K562 (cell line): ENCODE measurements around the gene CDH3. TPM values are rescaled to one million over a fixed set of nuclear protein-coding genes. Genes with fewer than 3 reads are reported as not detected.

Source experiments
- ARID1B ChIP-seq: fragments of 450-650 bp; IDR thresholded peaks from 2 replicates; pipeline ENCODE4 v1.6.1; 2016; ENCODE audit warnings: antibody characterized with exemption, mild to moderate bottlenecking, inconsistent platforms
- ATF7 ChIP-seq: fragments of 450-650 bp; IDR thresholded peaks from 2 replicates; pipeline ENCODE4 v1.7.1; 2014; ENCODE audit warnings: mild to moderate bottlenecking, moderate library complexity
- BHLHE40 ChIP-seq: IDR thresholded peaks from 2 replicates; pipeline ENCODE4 v1.6.1; 2011; ENCODE audit warnings: low read length, improper control_type of control experiment
- CBFA2T2 ChIP-seq: fragments of 450-650 bp; conservative IDR thresholded peaks from 2 replicates; pipeline ENCODE4 v1.6.1; 2017; ENCODE audit warnings: mild to moderate bottlenecking
- CCNT2 ChIP-seq: IDR thresholded peaks from 2 replicates; pipeline ENCODE4 v1.6.1; 2011; ENCODE audit warnings: borderline replicate concordance, low read depth, mild to moderate bottlenecking, moderate library complexity, mixed read lengths, low read length; ENCODE audit not compliant: insufficient read length; ENCODE audit errors: extremely low read depth
- CREM ChIP-seq: IDR thresholded peaks from 2 replicates; pipeline ENCODE4 v1.6.1; 2014; ENCODE audit warnings: antibody characterized with exemption, low read depth
- DPF2 ChIP-seq: fragments of 450-650 bp; IDR thresholded peaks from 2 replicates; pipeline ENCODE4 v1.6.1; 2016
- E2F6 ChIP-seq, 2 experiments: IDR thresholded peaks; 2 replicates each; pipeline ENCODE4 v1.6.1; 2011; ENCODE audit warnings: borderline replicate concordance in 1 of 2, control low read depth in 1 of 2, low read depth in 1 of 2, low read length in 1 of 2, mild to moderate bottlenecking in 1 of 2, mixed read lengths in 1 of 2, moderate library complexity in 1 of 2; ENCODE audit not compliant: insufficient read depth in 1 of 2, insufficient read length in 1 of 2, poor library complexity in 1 of 2, severe bottlenecking in 1 of 2; ENCODE audit errors: extremely low read depth in 1 of 2
- ELF4 ChIP-seq: fragments of 450-650 bp; formaldehyde crosslinking; IDR thresholded peaks from 2 replicates; pipeline ENCODE4 v1.4.0; 2022; ENCODE audit warnings: missing genetic modification characterization
- ESRRA ChIP-seq: fragments of 450-650 bp; IDR thresholded peaks from 2 replicates; pipeline ENCODE4 v1.6.1; 2014; ENCODE audit warnings: low read depth, mild to moderate bottlenecking, moderate library complexity, borderline replicate concordance
- ETV6 ChIP-seq, 3 experiments: fragments of 150-350 bp in 1 of 3; sonication (generic) in 1 of 3; formaldehyde crosslinking in 1 of 3; IDR thresholded peaks; 2 replicates each; pipeline versions ENCODE4 v1.6.1 to v1.8.0; 2014 to 2022; ENCODE audit warnings: borderline replicate concordance in 2 of 3, low read depth in 2 of 3, antibody characterized with exemption in 1 of 3, low read length in 1 of 3, mild to moderate bottlenecking in 1 of 3, missing genetic modification reagents in 1 of 3
- GATA2 ChIP-seq: sonication (generic); formaldehyde crosslinking; IDR thresholded peaks from 2 replicates; pipeline ENCODE4 v1.4.0; 2020; ENCODE audit warnings: mild to moderate bottlenecking, missing genetic modification reagents
- GATAD2B ChIP-seq: fragments of 450-650 bp; IDR thresholded peaks from 2 replicates; pipeline ENCODE4 v1.6.1; 2017; ENCODE audit warnings: mild to moderate bottlenecking, borderline replicate concordance
- KDM1A ChIP-seq, 2 experiments: fragments of 450-650 bp; IDR thresholded peaks; 2 replicates each; pipeline ENCODE4 v1.6.1; 2016; ENCODE audit warnings: mild to moderate bottlenecking in 2 of 2
- KLF16 ChIP-seq: IDR thresholded peaks from 2 replicates; pipeline ENCODE4 v1.6.1; 2016; ENCODE audit warnings: antibody characterized with exemption
- LEF1 ChIP-seq: fragments of 450-650 bp; IDR thresholded peaks from 2 replicates; pipeline ENCODE4 v1.6.1; 2016; ENCODE audit warnings: mild to moderate bottlenecking
- MYBL2 ChIP-seq, 2 experiments: fragments of 450-650 bp in 1 of 2; sonication (generic) in 1 of 2; formaldehyde crosslinking in 1 of 2; IDR thresholded peaks; 2 replicates each; pipeline versions ENCODE4 v1.6.1 to v1.8.1; 2017 to 2022; ENCODE audit warnings: borderline replicate concordance in 1 of 2, inconsistent platforms in 1 of 2, low read depth in 1 of 2, mild to moderate bottlenecking in 1 of 2, missing genetic modification reagents in 1 of 2, moderate library complexity in 1 of 2
- NFIC ChIP-seq: fragments of 450-650 bp; IDR thresholded peaks from 2 replicates; pipeline ENCODE4 v1.6.1; 2017; ENCODE audit warnings: mild to moderate bottlenecking, inconsistent platforms
- POLR3A ChIP-seq: IDR thresholded peaks from 2 replicates; pipeline ENCODE4 v1.6.1; 2011; ENCODE audit warnings: borderline replicate concordance, mild to moderate bottlenecking, moderate library complexity; ENCODE audit not compliant: insufficient read length, insufficient read depth; ENCODE audit errors: extremely low read depth
- RBFOX2 ChIP-seq: fragments of 200-400 bp; formaldehyde crosslinking; IDR thresholded peaks from 2 replicates; pipeline ENCODE4 v1.6.1; 2017; ENCODE audit warnings: low read depth, mild to moderate bottlenecking, low read length, moderate library complexity
- RFX7 ChIP-seq: fragments of 250-450 bp; sonication (Bioruptor Pico); IDR thresholded peaks from 2 replicates; pipeline ENCODE4 v1.5.1; 2021; ENCODE audit warnings: mild to moderate bottlenecking
- SOX6 ChIP-seq: fragments of 450-650 bp; IDR thresholded peaks from 2 replicates; pipeline ENCODE4 v1.6.1; 2014; ENCODE audit warnings: mild to moderate bottlenecking
- SRF ChIP-seq, 2 experiments: fragments of 250-450, 450-650 bp in 1 of 2; sonication (Bioruptor Pico) in 1 of 2; sonication (generic) in 1 of 2; formaldehyde crosslinking; IDR thresholded peaks; 2 replicates each; pipeline versions ENCODE4 v1.5.0 to v1.5.1; 2020 to 2022; ENCODE audit warnings: mild to moderate bottlenecking in 1 of 2, missing genetic modification reagents in 1 of 2
- TFAP4 ChIP-seq: sonication (generic); formaldehyde crosslinking; IDR thresholded peaks from 2 replicates; pipeline ENCODE4 v1.8.0; 2022; ENCODE audit warnings: missing genetic modification reagents, mild to moderate bottlenecking, moderate library complexity, borderline replicate concordance
- ZBTB7A ChIP-seq: IDR thresholded peaks from 2 replicates; pipeline ENCODE4 v1.6.1; 2011; ENCODE audit warnings: low read depth, mild to moderate bottlenecking, low read length, moderate library complexity, borderline replicate concordance; ENCODE audit not compliant: control insufficient read depth
- ZEB2 ChIP-seq: fragments of 450-650 bp; IDR thresholded peaks from 2 replicates; pipeline ENCODE4 v1.6.1; 2016
- ZNF384 ChIP-seq: IDR thresholded peaks from 2 replicates; pipeline ENCODE4 v1.6.1; 2012; ENCODE audit warnings: low read depth, low read length, improper control_type of control experiment
- ZNF444 ChIP-seq: fragments of 250-450 bp; sonication (Bioruptor Pico); IDR thresholded peaks from 2 replicates; pipeline ENCODE4 v1.4.0; 2020; ENCODE audit warnings: mild to moderate bottlenecking, moderate library complexity
- polyA plus RNA-seq, 8 experiments: library from polyadenylated mRNA; depleted of rRNA in 4 of 8; stranded (reverse) in 5 of 8; unstranded in 3 of 8; fragments of >200 nt; fragmentation: Nextera tagmentation in 2 of 8; fragmentation: Illumina TruSeq in 1 of 8; extraction: Ambion mirVana in 2 of 8; extraction: Trizol in 1 of 8; gene quantifications; 2 replicates each; pipeline versions ENCODE4 v1.2.1 to v1.2.3, GENCODE V29; 2011 to 2014; ENCODE audit warnings: inconsistent platforms in 1 of 8, missing spikeins in 1 of 8
- total RNA-seq, 7 experiments: library from RNA; depleted of rRNA in 6 of 7; stranded (reverse); fragments of >200 nt in 6 of 7; fragmentation: Illumina TruSeq in 2 of 7; extraction: Trizol in 2 of 7; gene quantifications; 2 replicates each; pipeline versions ENCODE4 v1.2.1 to v1.2.3, GENCODE V29; 2011 to 2021; ENCODE audit warnings: low replicate concordance in 1 of 7

CDH3 gene
- total and polyA plus RNA-seq, 9 of the 15 experiments (the other 6 are each of a cell fraction or from before 2014, with no cell fraction given), result 0.06 to 0.09 TPM; not detected in 7

- TF ChIP-seq POLR3A, result no peak
- peak; percentile 90 for TF ChIP-seq NFIC
- TF ChIP-seq KLF16, result 0 out of 2 replicates have a peak, but pooled peaks have one; percentile 36
- TF ChIP-seq DPF2, result peak; percentile 87
- TF ChIP-seq GATA2 (CRISPR knock-in tag), result 0 out of 2 replicates have a peak, but pooled peaks have one; percentile 51
- TF ChIP-seq TFAP4 (CRISPR knock-in tag), result peak; percentile 40; the same call in 1 of the 2 replicates
- TF ChIP-seq ZNF384, result peak; percentile 94
- peak; percentile 93 for TF ChIP-seq ZEB2
- peak; percentile 66; the same call in 1 of the 2 replicates for TF ChIP-seq GATAD2B
- peak; percentile 56; the same call in 1 of the 2 replicates for TF ChIP-seq ZBTB7A
- peak; percentile 70 to 74; a peak in 3 of 4 replicates for TF ChIP-seq KDM1A (IDR thresholded peaks at IDR 0.05)
- TF ChIP-seq SOX6, result peak; percentile 69; the same call in 1 of the 2 replicates
- TF ChIP-seq ARID1B, result peak; percentile 92
- TF ChIP-seq RBFOX2, result no peak
- TF ChIP-seq SRF (CRISPR knock-in tag; IDR thresholded peaks at IDR 0.05), result no peak
- TF ChIP-seq ZNF444 (CRISPR knock-in tag), result no peak
- TF ChIP-seq ELF4 (CRISPR knock-in tag), result peak; percentile 16; the same call in 1 of the 2 replicates
- TF ChIP-seq CBFA2T2, result peak; percentile 85
- peak; percentile 66; the same call in 1 of the 2 replicates for TF ChIP-seq ESRRA
- TF ChIP-seq CCNT2, result peak; percentile 56
- TF ChIP-seq CREM, result 0 out of 2 replicates have a peak, but pooled peaks have one; percentile 6
- peak; percentile 95 for TF ChIP-seq LEF1
- peak in 1 of 2 experiments; percentile 17 for TF ChIP-seq E2F6 (IDR thresholded peaks at IDR 0.05; ENCODE audit: borderline replicate concordance in 1 of 2, extremely low read depth in 1 of 2, insufficient read depth in 1 of 2, insufficient read length in 1 of 2, low read depth in 1 of 2, low read length in 1 of 2, poor library complexity in 1 of 2, severe bottlenecking in 1 of 2)
- no peak for TF ChIP-seq RFX7 (CRISPR knock-in tag)
- TF ChIP-seq ETV6 (IDR thresholded peaks at IDR 0.05; ENCODE audit: borderline replicate concordance in 1 of 2, low read depth in 2 of 2, low read length in 1 of 2), result no peak
- TF ChIP-seq ETV6 (CRISPR knock-in tag; IDR thresholded peaks at IDR 0.05; ENCODE audit: borderline replicate concordance), result no peak
- TF ChIP-seq MYBL2 (IDR thresholded peaks at IDR 0.05; ENCODE audit: low read depth), result no peak; the same call in 1 of the 2 replicates
- TF ChIP-seq MYBL2 (CRISPR knock-in tag; IDR thresholded peaks at IDR 0.05; ENCODE audit: borderline replicate concordance), result no peak
- TF ChIP-seq ATF7, result peak; percentile 54; the same call in 1 of the 2 replicates
- no peak for TF ChIP-seq BHLHE40
Observed at GRCh38 chr16:68732042-68732680, 87.1 kb downstream of the CDH3 start (continued).
